ENCODE measurements around the gene PAPPA.

- TF ChIP-seq EZH2 (IDR thresholded peaks at IDR 0.05; ENCODE audit: low read depth), result no peak
- no peak for TF ChIP-seq CTCF (conservative IDR thresholded peaks at IDR 0.05)
Measured at GRCh38 chr9:116141864-116142561, 11.6 kb upstream of the PAPPA start.

Data from PC-9 (cell line).